ENCODE data around the gene GALNT2.

The GALNT2 gene

DNA sequence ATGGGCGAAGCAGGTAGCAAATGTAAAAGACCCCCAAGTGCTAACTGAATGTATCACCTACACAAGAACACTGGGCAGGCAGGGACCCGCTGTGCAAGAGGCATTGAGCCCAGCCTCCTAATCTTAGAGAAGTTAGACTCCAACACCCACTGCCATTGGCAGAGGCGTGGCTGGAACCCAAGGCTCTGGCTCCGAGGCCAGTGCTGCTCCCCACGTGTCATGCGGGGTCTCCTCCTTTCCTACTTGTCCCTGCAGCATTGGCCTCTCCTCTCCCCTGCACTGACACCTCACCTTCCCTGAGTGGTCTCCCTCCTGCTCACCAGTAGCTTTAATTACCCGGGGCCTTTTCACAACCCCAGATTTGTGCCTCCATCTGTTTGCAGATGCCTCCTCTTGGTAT lies 107.0 kb downstream of the GALNT2 start:
- DNase-seq (ENCODE audit: low read depth in 1 of 2, low spot score in 1 of 2): no peak

DNA sequence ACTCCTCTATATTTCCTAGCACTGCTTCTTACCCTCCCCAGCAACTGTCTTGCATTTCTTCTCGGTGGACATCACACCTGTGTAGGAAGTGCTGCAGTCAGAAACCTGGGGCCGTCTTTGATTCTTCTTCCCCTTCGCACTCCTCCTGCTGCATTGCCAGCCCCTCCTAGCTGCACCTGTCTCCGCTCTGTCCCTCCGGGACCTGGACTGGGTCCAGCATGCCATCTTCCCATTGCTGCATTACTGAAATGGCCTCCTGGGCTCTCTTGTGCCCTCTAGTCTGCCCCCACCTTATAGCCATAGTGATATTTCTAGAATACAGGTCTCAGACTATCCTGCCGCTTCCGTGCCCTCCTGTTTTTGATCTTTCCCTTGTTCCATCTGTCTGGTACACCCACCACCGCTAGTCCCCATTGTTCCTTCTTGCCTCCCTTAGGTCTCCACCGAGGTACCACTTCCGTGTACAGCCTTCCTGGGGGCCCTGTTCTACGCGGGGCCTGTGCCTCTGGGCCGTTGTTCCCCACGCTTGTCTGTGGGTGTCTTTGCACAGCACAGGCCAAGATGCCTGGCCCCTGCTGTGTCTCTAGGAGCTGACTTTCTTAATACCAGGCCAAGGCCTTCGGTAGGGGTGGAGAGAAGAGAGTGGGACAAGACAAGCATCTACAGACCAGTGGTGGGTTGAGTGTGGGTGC lies 107.6 kb downstream of the GALNT2 start:
- Histone ChIP-seq H3K27ac (replicated peaks) (no peak overlapping the region; the same call in 1 of the 2 replicates), H3K4me3 (replicated peaks; ENCODE audit: insufficient read depth, low read length) (no peak overlapping the region), H3K27me3 (ENCODE audit: insufficient read depth, poor library complexity, severe bottlenecking) (no peaks in the 10 kb centered on the region)
- DNase-seq (ENCODE audit: low read depth in 1 of 2, low spot score in 1 of 2): no peak
- TF ChIP-seq POLR2AphosphoS5 (IDR thresholded peaks at IDR 0.05; ENCODE audit: low read depth): no peak
- TF ChIP-seq, protein P1, sequence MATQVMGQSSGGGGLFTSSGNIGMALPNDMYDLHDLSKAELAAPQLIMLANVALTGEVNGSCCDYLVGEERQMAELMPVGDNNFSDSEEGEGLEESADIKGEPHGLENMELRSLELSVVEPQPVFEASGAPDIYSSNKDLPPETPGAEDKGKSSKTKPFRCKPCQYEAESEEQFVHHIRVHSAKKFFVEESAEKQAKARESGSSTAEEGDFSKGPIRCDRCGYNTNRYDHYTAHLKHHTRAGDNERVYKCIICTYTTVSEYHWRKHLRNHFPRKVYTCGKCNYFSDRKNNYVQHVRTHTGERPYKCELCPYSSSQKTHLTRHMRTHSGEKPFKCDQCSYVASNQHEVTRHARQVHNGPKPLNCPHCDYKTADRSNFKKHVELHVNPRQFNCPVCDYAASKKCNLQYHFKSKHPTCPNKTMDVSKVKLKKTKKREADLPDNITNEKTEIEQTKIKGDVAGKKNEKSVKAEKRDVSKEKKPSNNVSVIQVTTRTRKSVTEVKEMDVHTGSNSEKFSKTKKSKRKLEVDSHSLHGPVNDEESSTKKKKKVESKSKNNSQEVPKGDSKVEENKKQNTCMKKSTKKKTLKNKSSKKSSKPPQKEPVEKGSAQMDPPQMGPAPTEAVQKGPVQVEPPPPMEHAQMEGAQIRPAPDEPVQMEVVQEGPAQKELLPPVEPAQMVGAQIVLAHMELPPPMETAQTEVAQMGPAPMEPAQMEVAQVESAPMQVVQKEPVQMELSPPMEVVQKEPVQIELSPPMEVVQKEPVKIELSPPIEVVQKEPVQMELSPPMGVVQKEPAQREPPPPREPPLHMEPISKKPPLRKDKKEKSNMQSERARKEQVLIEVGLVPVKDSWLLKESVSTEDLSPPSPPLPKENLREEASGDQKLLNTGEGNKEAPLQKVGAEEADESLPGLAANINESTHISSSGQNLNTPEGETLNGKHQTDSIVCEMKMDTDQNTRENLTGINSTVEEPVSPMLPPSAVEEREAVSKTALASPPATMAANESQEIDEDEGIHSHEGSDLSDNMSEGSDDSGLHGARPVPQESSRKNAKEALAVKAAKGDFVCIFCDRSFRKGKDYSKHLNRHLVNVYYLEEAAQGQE (IDR thresholded peaks at IDR 0.05; ENCODE audit: insufficient replicate concordance, low read depth): no peak
- no peak for TF ChIP-seq SPI1 (IDR thresholded peaks at IDR 0.05; ENCODE audit: borderline replicate concordance, low read depth)
- no peak for TF ChIP-seq GABPA (IDR thresholded peaks at IDR 0.05; ENCODE audit: low read depth)
- TF ChIP-seq, protein P2, sequence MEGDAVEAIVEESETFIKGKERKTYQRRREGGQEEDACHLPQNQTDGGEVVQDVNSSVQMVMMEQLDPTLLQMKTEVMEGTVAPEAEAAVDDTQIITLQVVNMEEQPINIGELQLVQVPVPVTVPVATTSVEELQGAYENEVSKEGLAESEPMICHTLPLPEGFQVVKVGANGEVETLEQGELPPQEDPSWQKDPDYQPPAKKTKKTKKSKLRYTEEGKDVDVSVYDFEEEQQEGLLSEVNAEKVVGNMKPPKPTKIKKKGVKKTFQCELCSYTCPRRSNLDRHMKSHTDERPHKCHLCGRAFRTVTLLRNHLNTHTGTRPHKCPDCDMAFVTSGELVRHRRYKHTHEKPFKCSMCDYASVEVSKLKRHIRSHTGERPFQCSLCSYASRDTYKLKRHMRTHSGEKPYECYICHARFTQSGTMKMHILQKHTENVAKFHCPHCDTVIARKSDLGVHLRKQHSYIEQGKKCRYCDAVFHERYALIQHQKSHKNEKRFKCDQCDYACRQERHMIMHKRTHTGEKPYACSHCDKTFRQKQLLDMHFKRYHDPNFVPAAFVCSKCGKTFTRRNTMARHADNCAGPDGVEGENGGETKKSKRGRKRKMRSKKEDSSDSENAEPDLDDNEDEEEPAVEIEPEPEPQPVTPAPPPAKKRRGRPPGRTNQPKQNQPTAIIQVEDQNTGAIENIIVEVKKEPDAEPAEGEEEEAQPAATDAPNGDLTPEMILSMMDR (IDR thresholded peaks at IDR 0.05; ENCODE audit: insufficient read depth, low read length): no peak

More for the DNA sequence above, 107.0 kb downstream of the GALNT2 start:
- TF ChIP-seq POLR2AphosphoS5 (IDR thresholded peaks at IDR 0.05; ENCODE audit: low read depth): no peak
- TF ChIP-seq SPI1 (IDR thresholded peaks at IDR 0.05; ENCODE audit: borderline replicate concordance, low read depth): no peak
- TF ChIP-seq, protein P1 (IDR thresholded peaks at IDR 0.05; ENCODE audit: insufficient replicate concordance, low read depth): no peak
- TF ChIP-seq, protein P2 (IDR thresholded peaks at IDR 0.05; ENCODE audit: insufficient read depth, low read length): no peak
- no peak for TF ChIP-seq GABPA (IDR thresholded peaks at IDR 0.05; ENCODE audit: low read depth)
- H3K4me3 ChIP-seq (replicated peaks; ENCODE audit: insufficient read depth, low read length): no peak overlapping the region
- H3K27ac ChIP-seq (replicated peaks): no peak overlapping the region
- no peaks in the 10 kb centered on the region for H3K27me3 ChIP-seq (ENCODE audit: insufficient read depth, poor library complexity, severe bottlenecking)

DNA sequence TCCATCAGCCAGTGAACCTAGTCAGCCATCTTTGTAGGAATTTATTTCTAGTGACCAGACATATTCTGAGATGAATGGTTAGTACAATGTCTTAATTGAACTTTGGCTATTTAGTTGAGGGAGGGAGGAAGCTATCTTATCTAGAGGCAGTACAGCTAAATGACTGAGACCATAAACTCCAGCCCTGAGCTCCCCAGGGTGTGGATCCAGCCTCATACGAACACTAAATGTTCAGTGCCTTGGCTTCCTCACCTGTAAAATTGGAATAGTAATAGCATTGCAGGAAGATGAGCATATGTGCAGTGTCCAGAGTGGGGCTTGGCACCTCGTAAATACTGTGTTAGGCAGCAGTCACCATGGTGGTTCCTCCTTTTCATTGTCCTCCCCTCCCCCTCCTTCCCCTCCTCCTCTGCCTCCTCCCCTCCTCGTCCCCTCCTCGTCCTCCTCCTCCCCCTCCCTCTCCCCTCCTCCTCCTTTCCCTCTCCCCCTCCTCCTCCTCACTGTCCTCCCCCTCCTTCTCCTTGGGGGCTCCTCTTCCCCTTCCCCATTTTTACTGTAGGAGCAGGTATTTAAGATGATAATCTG lies 108.2 kb downstream of the GALNT2 start:
- H3K27ac ChIP-seq (replicated peaks): no peak overlapping the region; the same call in 1 of the 2 replicates
- peak in 1 of 2 experiments; percentile 32 for DNase-seq (ENCODE audit: low read depth in 1 of 2, low spot score in 1 of 2)
- TF ChIP-seq GABPA (IDR thresholded peaks at IDR 0.05; ENCODE audit: low read depth): no peak
- TF ChIP-seq SPI1 (IDR thresholded peaks at IDR 0.05; ENCODE audit: borderline replicate concordance, low read depth): no peak
- TF ChIP-seq POLR2AphosphoS5 (IDR thresholded peaks at IDR 0.05; ENCODE audit: low read depth): no peak
- TF ChIP-seq, protein P2 (IDR thresholded peaks at IDR 0.05; ENCODE audit: insufficient read depth, low read length): no peak
- TF ChIP-seq, protein P1 (IDR thresholded peaks at IDR 0.05; ENCODE audit: insufficient replicate concordance, low read depth): no peak
- no peaks in the 10 kb centered on the region for H3K27me3 ChIP-seq (ENCODE audit: insufficient read depth, poor library complexity, severe bottlenecking)
- no peak overlapping the region for H3K4me3 ChIP-seq (replicated peaks; ENCODE audit: insufficient read depth, low read length)
